OCI-LY3 (cell line): ENCODE results near the gene STARD5.

Experiments used
- H2AFZ ChIP-seq: fragments of 200-600, 300-600 bp; shearing (Covaris generic); 2 replicates; pipeline ENCODE4 v1.6.0; 2014; ENCODE audit warnings: antibody characterized with exemption, low read depth, low read length
- H3K27ac ChIP-seq: fragments of 200-600, 300-600 bp; sonication (generic); 2 replicates; pipeline ENCODE4 v1.5.1; 2014; ENCODE audit warnings: mild to moderate bottlenecking, low read length, moderate library complexity, mixed read lengths
- H3K27me3 ChIP-seq: fragments of 200-600, 300-600 bp; sonication (generic); 2 replicates; pipeline ENCODE4 v1.6.1; 2014; ENCODE audit warnings: low read depth, low read length, mixed read lengths
- H3K36me3 ChIP-seq: fragments of 200-600, 300-600 bp; sonication (generic); replicated peaks from 2 replicates; pipeline ENCODE3; 2014; ENCODE audit warnings: low read depth, low read length, mixed read lengths
- H3K4me1 ChIP-seq: fragments of 300-600, 200-600 bp; sonication (generic); 2 replicates; pipeline ENCODE4 v1.6.1; 2014; ENCODE audit warnings: low read length, mixed read lengths
- H3K4me2 ChIP-seq: fragments of 200-600, 300-600 bp; sonication (generic); 2 replicates; pipeline ENCODE4 v1.6.1; 2014; ENCODE audit warnings: low read length, mixed read lengths
- H3K4me3 ChIP-seq: fragments of 300-600, 200-600 bp; sonication (generic); 2 replicates; pipeline ENCODE4 v1.5.1; 2014; ENCODE audit warnings: antibody characterized with exemption, mild to moderate bottlenecking, low read length, moderate library complexity
- H3K79me2 ChIP-seq: fragments of 300-600, 200-600 bp; shearing (Covaris generic); 2 replicates; pipeline ENCODE4 v1.6.1; 2014; ENCODE audit warnings: mild to moderate bottlenecking, low read length, mixed read lengths
- H3K9ac ChIP-seq: fragments of 300-600, 200-600 bp; shearing (Covaris generic); 2 replicates; pipeline ENCODE4 v1.6.0; 2014; ENCODE audit warnings: mild to moderate bottlenecking, low read length, moderate library complexity
- H3K9me3 ChIP-seq: fragments of 200-600, 300-600 bp; shearing (Covaris generic); 2 replicates; pipeline ENCODE4 v1.6.1; 2014; ENCODE audit warnings: low read length, mixed read lengths; ENCODE audit not compliant: insufficient read depth
- H4K20me1 ChIP-seq: fragments of 200-600, 300-600 bp; sonication (generic); 2 replicates; pipeline ENCODE4 v1.6.1; 2016; ENCODE audit warnings: low read length, mixed read lengths; ENCODE audit not compliant: insufficient read depth
- CTCF ChIP-seq: fragments of 200-600, 300-600 bp; sonication (generic); IDR thresholded peaks from 2 replicates; pipeline ENCODE4 v1.5.1; 2014; ENCODE audit warnings: antibody characterized with exemption, low read length, low read depth
- EZH2phosphoT487 ChIP-seq: fragments of 200-600 bp; shearing (Covaris generic); IDR thresholded peaks from 2 replicates; pipeline ENCODE4 v1.6.1; 2018; ENCODE audit warnings: antibody characterized with exemption, mixed run types, low read depth

The STARD5 gene

GRCh38 chr15:81273200-81273599 lies 50.7 kb downstream of the STARD5 start:
- no peak overlapping the region for H3K4me3 ChIP-seq
- no peak for TF ChIP-seq EZH2phosphoT487
- no peak for TF ChIP-seq CTCF
- H3K4me2 ChIP-seq = no peak overlapping the region
- H4K20me1 ChIP-seq = no peaks in the 10 kb centered on the region
- peaks cover 16% of the 10 kb centered on the region for H3K9me3 ChIP-seq
- H3K27ac ChIP-seq = no peak overlapping the region
- no peak overlapping the region for H3K9ac ChIP-seq
- peaks cover 13% of the 10 kb centered on the region for H3K36me3 ChIP-seq
- no peaks in the 10 kb centered on the region for H3K79me2 ChIP-seq
- H3K27me3 ChIP-seq = no peaks in the 10 kb centered on the region
- H2AFZ ChIP-seq = no peak overlapping the region
- H3K4me1 ChIP-seq = peaks cover 18% of the 10 kb centered on the region

GRCh38 chr15:81271761-81272644 lies 51.9 kb downstream of the STARD5 start:
- H3K4me1 ChIP-seq = peaks cover 18% of the 10 kb centered on the region
- no peak for TF ChIP-seq CTCF
- no peak for TF ChIP-seq EZH2phosphoT487
- H3K4me3 ChIP-seq = no peak overlapping the region
- H2AFZ ChIP-seq = no peak overlapping the region
- H3K9me3 ChIP-seq = peaks cover 11% of the 10 kb centered on the region
- H3K79me2 ChIP-seq = no peaks in the 10 kb centered on the region
- H3K9ac ChIP-seq = no peak overlapping the region
- H4K20me1 ChIP-seq = no peaks in the 10 kb centered on the region
- H3K27me3 ChIP-seq = no peaks in the 10 kb centered on the region
- H3K27ac ChIP-seq = no peak overlapping the region
- no peak overlapping the region for H3K4me2 ChIP-seq
- peaks cover 10% of the 10 kb centered on the region for H3K36me3 ChIP-seq

- Histone ChIP-seq H3K4me1 (peaks cover 23% of the 10 kb centered on the region), H3K9ac (no peak overlapping the region), H3K27ac (no peak overlapping the region), H3K27me3 (no peaks in the 10 kb centered on the region), H3K79me2 (no peaks in the 10 kb centered on the region), H2AFZ (no peak overlapping the region), H3K9me3 (peaks cover under 1% of the 10 kb centered on the region; the same call in 1 of the 2 replicates), H3K4me3 (no peak overlapping the region), H4K20me1 (no peaks in the 10 kb centered on the region), H3K36me3 (peaks cover under 1% of the 10 kb centered on the region), H3K4me2 (no peak overlapping the region)
- TF ChIP-seq CTCF (no peak), EZH2phosphoT487 (no peak)
These were observed 53.0 kb downstream of the STARD5 start for GRCh38 chr15:81270781-81271491.

GRCh38 chr15:81270188-81270587 lies 53.8 kb downstream of the STARD5 start:
- Histone ChIP-seq H3K36me3 (no peaks in the 10 kb centered on the region), H3K27me3 (no peaks in the 10 kb centered on the region), H3K4me1 (peaks cover 22% of the 10 kb centered on the region), H3K4me2 (no peak overlapping the region), H3K27ac (no peak overlapping the region), H3K4me3 (no peak overlapping the region), H3K9me3 (no peaks in the 10 kb centered on the region), H3K9ac (no peak overlapping the region), H2AFZ (no peak overlapping the region), H3K79me2 (no peaks in the 10 kb centered on the region), H4K20me1 (no peaks in the 10 kb centered on the region)
- TF ChIP-seq EZH2phosphoT487 (no peak), CTCF (no peak)
